ENCODE measurements around the gene BTBD1.

DNA sequence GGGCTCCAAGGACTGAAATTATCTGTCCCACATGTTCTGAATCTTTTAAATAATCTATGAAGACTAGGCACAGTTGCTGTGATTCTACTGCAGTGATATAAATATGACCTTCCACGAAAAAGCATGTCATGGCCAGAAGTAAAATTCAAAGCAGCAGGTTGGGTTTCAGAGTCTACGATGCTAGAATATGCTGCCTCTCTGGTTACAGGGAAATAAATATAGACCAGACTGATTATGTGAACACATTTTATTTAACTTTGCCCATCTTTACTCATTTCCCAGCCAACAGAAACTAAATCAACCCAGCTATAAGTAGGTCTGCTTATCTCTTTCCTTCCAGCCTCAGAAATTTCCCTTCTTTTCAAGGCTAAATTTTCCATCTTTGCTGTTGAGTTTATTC lies 20.5 kb upstream of the BTBD1 start:
- TF ChIP-seq SIN3A (IDR thresholded peaks at IDR 0.05; ENCODE audit: borderline replicate concordance, low read depth, low read length) = no peak
- TF ChIP-seq EZH2phosphoT487 (IDR thresholded peaks at IDR 0.05; ENCODE audit: borderline replicate concordance, low read depth) = no peak
- no peak for TF ChIP-seq MAX (IDR thresholded peaks at IDR 0.05; ENCODE audit: low read depth)
